Measurements from ENCODE around the gene ALKBH4.
A peak's percentile ranks its signal among the peaks of the same experiment; 100 is the strongest.
"Not testable (repeated sequence)": the region's sequence is repeated elsewhere in the genome, so short reads cannot be mapped to it uniquely, and the experiment has no call there.

The ALKBH4 gene

DNA sequence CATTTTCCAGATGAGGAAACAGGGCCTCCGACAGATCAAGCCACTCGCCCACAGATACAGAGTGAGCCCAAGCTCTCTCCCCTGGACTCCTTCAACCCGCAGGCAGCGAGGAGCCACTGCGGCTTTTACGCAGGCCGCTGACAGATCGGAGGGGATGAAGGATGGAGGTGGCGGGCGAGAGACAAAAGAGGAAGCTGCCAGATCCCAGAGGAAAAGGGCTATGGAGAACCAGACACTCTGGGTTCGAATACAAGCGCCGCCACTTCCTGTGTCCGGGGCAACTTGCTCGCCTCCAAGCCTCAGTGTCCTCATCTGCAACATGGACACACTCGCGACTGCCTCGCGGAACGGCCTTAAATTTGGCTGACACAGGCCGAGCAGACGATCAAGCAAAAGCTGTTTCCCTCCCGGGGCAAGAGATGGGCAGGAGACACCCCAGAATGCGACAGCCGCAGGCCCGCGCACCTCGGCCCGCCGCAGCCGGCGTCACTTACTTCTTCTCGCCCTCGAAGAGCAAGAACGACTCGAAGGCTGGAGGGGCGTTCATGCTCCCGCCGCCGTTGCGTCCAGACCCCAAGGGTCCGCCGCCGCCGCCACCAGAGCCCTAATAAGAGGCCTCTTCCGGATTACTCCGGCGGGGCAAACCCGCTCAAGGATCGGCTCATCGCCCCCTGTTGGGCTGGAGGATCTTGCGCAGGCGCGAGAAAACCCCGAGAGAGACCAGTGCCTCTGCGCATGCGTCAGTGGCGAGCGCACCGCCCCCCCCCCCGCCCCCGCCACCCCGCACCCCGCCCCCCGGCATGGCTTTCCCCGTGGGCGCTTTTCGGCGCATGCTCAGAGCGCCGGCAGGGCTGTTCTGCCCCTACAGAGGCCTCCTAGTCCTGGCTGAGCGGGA is 13.9 kb upstream of the ALKBH4 start, which contains the start of gene POLR2J:
Gene POLR2J, minus strand, starts transcription at position 609 of the 895 bp plus-strand sequence. Its CDS starts 62 bp downstream, at position 547.
- DNase-seq (ENCODE audit: low read depth), result peak; percentile 98

DNA sequence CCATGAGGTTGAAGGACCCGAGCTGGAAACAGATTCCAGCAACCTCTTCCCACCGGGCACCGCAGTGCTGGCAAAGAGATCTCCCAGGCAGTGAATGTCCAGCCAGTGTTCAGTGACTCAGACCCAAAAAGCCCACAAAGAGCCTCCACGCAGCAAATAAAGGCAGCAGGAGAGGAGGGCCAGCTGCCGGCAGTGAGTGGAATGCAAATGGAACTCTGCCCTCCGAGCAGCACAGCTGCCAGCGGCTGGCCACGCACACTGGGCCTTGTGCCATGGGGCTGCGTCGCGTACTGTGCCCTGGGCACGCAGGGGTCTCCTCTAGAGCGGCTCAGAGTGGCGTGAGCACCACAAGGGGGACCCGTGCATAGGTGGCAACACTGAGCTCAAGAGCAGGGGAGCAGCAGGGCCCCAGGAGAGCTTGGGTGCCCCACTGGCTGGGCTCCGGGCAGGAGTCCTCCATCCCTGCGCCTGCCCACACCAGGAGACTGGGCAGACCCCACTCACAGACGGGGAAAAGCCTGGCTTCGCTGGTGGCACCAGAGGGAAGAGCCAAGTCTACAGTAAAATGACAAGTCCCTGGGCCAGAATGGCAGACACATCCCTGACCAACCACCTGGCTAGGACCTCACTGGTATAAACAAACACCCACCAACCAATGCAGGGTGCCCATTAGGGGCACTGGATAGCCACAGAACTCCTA is 10.2 kb upstream of the ALKBH4 start:
- DNase-seq (ENCODE audit: low read depth), result not testable (repeated sequence)

DNA sequence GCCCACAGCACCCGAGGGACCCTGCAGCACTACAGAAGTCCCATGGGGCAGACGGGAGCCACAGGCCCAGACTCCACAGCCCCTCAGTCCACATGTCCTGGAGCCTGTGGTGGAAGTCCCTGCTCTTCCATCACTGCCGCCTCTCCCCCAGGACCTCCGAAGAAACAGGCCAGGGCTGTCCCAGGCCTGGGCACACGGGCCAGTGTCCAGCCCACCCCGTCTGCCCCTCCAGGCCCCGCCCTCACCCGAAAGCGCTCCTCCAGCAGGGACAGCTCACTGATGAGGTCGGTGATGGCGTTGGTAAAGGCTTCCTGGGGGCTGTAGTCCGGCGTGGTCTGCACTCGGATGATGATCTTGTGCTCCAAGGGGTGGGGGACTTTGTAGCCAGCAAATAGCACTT is 9.5 kb upstream of the ALKBH4 start:
- DNase-seq (ENCODE audit: low read depth), result not testable (repeated sequence)

GRCh38 chr7:102473271-102473991 is 8.8 kb upstream of the ALKBH4 start:
- no peak for DNase-seq (ENCODE audit: low read depth)

- DNase-seq (ENCODE audit: low read depth), result no peak
These were observed 7.7 kb upstream of the ALKBH4 start for GRCh38 chr7:102472126-102473041.

- no peak for DNase-seq (ENCODE audit: low read depth)
These were observed 7.1 kb upstream of the ALKBH4 start for GRCh38 chr7:102471791-102472125.

DNA sequence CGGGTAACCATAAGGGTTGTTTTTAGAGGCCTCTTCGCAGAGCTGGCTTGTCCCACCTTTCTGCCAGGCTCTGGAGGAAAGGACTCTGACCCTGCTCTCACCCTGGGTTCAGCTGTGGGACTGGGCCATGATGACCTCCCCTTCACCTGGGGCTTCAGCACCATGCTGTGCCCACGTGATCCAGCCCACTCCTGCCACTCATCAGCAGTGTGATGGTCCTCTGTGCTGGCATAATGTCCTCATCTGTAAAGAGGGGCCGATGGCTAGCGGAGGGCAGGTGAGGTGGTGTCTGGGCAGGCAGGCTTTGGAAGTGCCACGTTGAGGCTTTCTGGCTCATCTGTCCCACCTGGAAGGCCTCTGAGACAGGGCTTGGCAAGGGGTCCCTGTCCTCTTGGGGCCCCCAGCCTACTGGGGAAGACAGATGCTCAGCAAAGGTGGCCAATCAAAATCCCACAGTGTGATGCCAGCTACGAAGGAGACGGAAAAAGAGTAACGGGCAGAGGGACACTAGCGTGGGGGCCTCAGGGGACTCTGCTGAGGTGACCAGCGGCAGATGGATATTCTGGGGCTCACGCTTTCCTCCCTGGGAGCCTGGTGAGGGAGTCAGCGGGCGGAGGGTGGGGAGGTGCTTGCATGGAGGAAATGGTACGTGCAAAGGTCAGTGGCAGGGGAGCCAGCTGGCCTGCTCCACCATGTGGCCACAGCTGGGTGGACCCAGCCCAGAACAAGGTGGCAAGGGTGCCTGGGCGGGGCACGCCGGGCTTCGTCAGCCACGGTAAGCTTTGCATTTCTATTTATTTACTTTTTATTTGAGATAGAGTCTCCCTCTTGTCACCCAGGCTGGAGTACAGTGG is 5.5 kb upstream of the ALKBH4 start:
- DNase-seq (ENCODE audit: low read depth), result no peak

DNA sequence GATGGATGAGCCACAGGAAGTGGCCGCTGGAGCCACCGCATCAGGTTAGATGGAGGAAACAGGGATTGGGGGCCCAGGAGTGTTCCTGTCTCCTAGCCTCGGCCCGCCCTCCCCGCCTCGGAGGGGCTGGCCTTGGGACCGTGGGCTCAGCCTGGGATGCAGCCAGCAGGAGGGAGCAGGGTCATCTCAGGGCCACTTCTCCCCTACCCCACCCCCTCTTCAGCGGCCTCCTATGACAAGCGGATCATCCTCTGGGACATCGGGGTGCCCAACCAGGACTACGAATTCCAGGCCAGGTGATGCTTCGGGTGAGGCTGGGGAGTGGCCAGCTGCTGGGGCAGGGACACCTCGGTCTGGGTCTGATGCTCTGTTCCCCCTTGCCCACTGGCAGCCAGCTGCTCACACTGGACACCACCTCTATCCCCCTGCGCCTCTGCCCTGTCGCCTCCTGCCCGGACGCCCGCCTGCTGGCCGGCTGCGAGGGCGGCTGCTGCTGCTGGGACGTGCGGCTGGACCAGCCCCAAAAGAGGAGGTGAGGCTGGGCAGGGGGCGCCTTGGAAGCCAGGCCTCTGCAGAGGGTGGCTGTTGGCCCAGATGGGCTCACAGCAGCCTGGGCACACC is 4.8 kb upstream of the ALKBH4 start:
- no peak for DNase-seq (ENCODE audit: low read depth)

- no peak for DNase-seq (ENCODE audit: low read depth)
These were observed 4.1 kb upstream of the ALKBH4 start for GRCh38 chr7:102468478-102469350.

- no peak for DNase-seq (ENCODE audit: low read depth)
These were observed 3.2 kb upstream of the ALKBH4 start for GRCh38 chr7:102467581-102468477.

- DNase-seq (ENCODE audit: low read depth), result no peak
These were observed 1.4 kb upstream of the ALKBH4 start for GRCh38 chr7:102466097-102466496.

DNA sequence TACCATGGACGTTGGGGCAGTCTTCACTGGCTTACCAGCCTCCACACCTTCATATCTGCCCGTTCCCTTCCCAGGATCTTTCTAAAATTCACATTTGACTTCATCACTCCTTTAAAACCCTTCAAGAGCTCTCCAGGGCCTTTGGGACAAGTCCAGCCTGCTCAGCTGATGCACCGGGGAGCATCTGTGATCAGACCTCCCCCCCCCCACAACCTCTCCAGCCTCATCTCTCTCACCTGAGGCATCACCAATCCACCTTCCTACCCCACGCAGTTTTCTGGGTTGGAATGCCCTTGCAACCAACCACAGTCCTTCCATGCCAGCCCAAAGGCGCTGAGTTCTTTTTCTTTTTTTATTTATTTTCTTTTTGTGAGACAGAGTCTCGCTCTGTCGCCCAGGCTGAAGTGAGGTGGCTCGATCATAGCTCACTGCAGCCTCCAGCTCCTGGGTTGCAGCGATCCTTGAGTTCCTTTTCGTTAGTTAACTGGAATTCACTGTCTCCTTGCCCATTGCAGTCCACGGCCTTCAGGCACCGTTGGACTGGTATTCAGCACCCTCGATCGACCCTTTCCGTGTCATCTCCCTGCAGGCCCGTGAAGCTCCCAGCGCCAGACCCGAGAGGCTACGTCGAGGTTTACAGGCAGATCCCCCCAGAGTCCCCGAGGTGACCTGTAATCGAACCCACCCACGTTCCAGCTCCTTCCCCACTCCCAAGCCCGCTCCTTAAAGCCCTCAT is 654 bp downstream of the ALKBH4 start:
- DNase-seq (ENCODE audit: low read depth), result no peak

GRCh38 chr7:102460467-102460866 is 4.2 kb downstream of the ALKBH4 start:
- no peak for DNase-seq (ENCODE audit: low read depth)

DNA sequence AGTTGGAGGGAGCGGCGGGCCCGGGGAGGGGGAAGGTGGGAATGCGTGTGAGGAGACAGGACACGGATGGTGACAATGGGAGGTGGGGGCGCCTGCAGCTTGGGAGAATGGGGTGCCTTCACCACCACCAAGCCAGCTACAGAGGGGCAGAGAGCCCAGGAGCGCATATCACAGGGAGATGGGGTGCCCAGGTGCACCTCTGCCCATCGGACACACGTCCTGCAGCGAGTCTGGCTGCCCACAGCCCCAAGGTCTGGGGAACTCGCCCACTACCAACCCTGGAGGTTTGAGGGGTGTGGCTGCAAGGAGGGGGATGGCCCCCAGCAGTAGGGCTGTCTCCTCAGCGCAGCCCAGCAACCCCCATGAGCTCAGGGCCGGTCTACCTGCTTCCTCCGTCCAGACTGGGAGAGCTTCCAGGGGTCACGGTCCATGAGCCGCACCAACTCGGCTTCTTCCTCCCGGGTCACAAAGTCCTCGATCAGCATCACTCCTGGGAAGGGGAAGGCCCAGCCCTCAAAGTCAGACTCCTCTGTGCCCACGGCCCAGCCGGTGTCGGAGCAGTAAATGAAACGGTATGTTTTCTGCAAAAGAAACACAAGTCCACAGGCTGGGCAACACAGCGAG is 5.3 kb downstream of the ALKBH4 start:
- no peak for DNase-seq (ENCODE audit: low read depth)

DNA sequence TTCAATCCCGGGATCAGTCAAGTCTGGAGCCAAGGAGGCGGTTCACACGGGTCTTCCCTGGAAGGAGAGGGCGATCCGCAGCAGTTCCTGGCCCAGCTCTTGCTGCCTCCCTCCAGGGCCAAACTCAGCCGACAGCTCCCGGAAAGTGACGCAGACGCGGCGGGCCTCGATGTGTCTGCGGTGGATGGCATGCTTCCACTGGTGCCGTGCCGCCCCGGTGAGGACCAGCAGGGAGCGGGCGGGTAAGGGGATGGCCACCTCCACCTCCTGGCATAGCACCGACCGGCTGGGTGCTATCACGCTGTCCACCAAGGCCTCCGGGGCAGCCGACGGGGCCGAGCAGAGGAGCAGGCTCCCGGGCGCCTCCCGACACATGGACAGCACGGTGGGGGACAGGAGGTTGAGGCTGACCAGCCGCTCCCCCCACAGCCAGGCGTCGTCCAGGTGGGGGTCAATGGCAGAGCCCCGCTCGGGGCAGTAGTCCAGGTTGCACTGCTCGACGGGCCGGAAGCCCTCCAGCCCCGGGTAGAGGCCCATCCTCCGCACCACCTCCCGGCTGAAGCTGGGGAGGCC is 7.2 kb downstream of the ALKBH4 start:
- DNase-seq (ENCODE audit: low read depth), result no peak

- DNase-seq (ENCODE audit: low read depth), result no peak
These were observed 8.3 kb downstream of the ALKBH4 start for GRCh38 chr7:102456327-102456726.

DNA sequence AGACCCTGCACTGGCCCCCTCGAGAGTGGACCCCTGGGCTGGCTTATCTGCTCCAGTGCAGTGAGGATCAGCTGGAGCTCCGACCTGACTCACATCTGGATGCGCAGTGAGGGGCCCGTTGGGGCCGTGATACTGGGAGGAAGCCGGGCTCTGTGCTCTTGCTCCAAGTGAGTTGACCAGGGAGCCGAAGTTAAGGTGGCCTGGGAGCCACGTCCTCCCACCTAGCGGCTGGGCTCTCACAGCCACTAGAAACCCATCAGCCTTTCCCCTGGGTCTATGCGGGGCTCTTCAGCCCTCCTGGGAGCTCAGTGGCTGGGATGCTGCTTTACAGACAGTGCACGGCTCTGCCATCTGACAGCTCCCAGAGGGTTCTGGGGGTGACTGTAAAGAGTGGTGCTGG is 9.1 kb downstream of the ALKBH4 start:
- no peak for DNase-seq (ENCODE audit: low read depth)
